Osteocyte (in vitro differentiated cells): ENCODE measurements around the gene GLB1L2. TPM values are rescaled to one million over a fixed set of nuclear protein-coding genes. Genes with fewer than 3 reads are reported as not detected.

ENCODE experiments used
- DNase-seq: peaks from one replicate; pipeline ENCODE4 v3.0.0; 2021; ENCODE audit warnings: mixed read lengths; ENCODE audit not compliant: unreplicated experiment; ENCODE audit errors: extremely low spot score
- H3K27ac Mint-ChIP-seq: one replicate; pipeline ENCODE4 v1.8.0; 2021; ENCODE audit warnings: mild to moderate bottlenecking, mixed read lengths; ENCODE audit not compliant: unreplicated experiment
- H3K27me3 Mint-ChIP-seq: one replicate; pipeline ENCODE4 v1.8.0; 2021; ENCODE audit warnings: mixed read lengths; ENCODE audit not compliant: unreplicated experiment
- H3K36me3 Mint-ChIP-seq: one replicate; pipeline ENCODE4 v1.8.0; 2021; ENCODE audit warnings: mixed read lengths; ENCODE audit not compliant: unreplicated experiment
- H3K4me1 Mint-ChIP-seq: one replicate; pipeline ENCODE4 v1.8.0; 2021; ENCODE audit warnings: mixed read lengths; ENCODE audit not compliant: unreplicated experiment
- H3K4me3 Mint-ChIP-seq: one replicate; pipeline ENCODE4 v1.8.0; 2021; ENCODE audit warnings: mild to moderate bottlenecking, moderate library complexity, mixed read lengths; ENCODE audit not compliant: unreplicated experiment
- H3K9me3 Mint-ChIP-seq: one replicate; pipeline ENCODE4 v1.8.0; 2021; ENCODE audit warnings: mixed read lengths; ENCODE audit not compliant: unreplicated experiment
- total RNA-seq: library from RNA; stranded (reverse); gene quantifications from 2 replicates; pipeline ENCODE4 v1.2.1, GENCODE V29; 2021
- TF ChIP-seq, protein P1 (sequence below): fragments of 200-600 bp; sonication (generic); IDR thresholded peaks from 2 replicates; pipeline ENCODE4 v1.5.0; 2021; ENCODE audit warnings: antibody characterized with exemption, mild to moderate bottlenecking, moderate library complexity

The GLB1L2 gene
- total RNA-seq, 1 donor from 2014 or later, result not detected

DNA sequence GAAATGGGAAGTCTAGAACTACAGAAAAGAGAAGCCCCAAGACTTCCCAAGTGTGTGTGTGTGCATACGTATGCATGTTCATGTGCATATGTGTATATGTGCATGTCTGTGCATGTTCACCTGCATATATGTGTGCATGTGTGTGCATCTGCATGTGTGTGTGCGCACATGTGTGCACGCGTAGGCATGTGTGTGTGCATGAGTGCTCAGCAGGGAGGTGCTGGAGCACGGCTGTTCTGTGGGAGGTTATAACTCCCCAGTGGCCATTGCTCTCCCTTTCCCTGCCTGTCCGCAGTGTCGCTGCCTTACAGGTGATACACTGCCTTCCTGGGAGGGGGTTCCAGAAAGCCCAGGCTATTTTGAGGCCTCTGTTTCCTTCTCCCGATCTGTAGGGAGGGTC lies 50.5 kb downstream of the GLB1L2 start:
- H3K36me3 Mint-ChIP-seq, result no peaks in the 10 kb centered on the region
- no peak overlapping the region for H3K27ac Mint-ChIP-seq
- no peaks in the 10 kb centered on the region for H3K4me1 Mint-ChIP-seq
- H3K27me3 Mint-ChIP-seq, result no peaks in the 10 kb centered on the region
- H3K9me3 Mint-ChIP-seq, result no peaks in the 10 kb centered on the region
- TF ChIP-seq, protein P1, sequence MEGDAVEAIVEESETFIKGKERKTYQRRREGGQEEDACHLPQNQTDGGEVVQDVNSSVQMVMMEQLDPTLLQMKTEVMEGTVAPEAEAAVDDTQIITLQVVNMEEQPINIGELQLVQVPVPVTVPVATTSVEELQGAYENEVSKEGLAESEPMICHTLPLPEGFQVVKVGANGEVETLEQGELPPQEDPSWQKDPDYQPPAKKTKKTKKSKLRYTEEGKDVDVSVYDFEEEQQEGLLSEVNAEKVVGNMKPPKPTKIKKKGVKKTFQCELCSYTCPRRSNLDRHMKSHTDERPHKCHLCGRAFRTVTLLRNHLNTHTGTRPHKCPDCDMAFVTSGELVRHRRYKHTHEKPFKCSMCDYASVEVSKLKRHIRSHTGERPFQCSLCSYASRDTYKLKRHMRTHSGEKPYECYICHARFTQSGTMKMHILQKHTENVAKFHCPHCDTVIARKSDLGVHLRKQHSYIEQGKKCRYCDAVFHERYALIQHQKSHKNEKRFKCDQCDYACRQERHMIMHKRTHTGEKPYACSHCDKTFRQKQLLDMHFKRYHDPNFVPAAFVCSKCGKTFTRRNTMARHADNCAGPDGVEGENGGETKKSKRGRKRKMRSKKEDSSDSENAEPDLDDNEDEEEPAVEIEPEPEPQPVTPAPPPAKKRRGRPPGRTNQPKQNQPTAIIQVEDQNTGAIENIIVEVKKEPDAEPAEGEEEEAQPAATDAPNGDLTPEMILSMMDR, result no peak
- no peak overlapping the region for H3K4me3 Mint-ChIP-seq
- DNase-seq, result no peak

DNA sequence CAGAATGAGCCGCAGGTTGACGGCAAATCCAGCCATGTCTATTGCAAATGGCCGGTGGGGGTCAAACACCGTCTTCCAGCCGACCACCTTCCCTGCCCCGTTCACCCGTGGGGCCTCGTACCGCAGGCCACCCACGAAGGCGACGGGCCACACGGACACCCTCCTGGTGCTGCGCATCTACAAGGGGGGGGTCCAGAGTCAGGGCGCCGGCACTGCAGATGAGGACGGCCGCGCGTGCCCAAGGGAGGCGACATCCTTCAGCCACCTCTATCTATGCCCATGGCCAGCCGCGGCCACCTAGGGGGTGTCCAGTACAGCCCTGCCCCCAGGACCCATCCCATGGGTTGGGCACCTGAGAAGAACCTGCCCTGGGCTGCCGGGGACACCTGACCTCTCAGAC lies 51.0 kb downstream of the GLB1L2 start:
- Mint-ChIP-seq H3K4me3 (no peak overlapping the region), H3K36me3 (no peaks in the 10 kb centered on the region), H3K27me3 (no peaks in the 10 kb centered on the region), H3K4me1 (no peaks in the 10 kb centered on the region), H3K9me3 (no peaks in the 10 kb centered on the region), H3K27ac (no peak overlapping the region)
- TF ChIP-seq, protein P1, result no peak
- DNase-seq, result no peak

DNA sequence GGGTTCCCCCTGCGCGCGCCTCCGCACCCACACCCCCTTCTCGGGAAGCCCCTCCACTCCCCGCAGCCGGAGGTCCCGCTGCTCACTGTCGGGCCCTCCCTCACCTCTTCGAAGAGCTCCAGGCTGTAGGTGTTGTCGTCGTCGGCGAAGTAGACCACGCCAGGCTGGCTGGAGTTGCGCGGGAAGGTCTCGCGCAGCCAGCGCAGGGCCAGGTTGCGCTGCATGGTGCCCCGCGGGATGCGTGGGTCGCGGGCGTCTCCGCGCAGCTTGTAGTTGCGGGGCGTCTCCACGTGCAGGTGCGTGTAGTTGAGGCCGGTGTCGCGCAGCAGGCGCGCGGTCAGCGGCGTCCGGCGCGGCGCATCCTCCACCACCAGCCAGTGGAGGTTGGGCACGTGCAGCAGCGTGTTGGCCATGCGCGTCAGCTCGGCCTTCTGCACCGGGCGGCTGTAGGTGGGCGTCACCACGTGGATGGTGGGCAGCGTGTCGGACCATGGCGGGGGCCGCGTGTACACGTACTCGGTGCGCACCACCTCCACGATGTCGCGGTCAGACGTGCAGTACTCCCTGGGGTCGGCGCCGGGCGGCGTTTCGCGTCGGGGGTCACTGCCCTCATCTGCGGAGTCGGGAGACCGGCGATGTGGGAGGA lies 51.9 kb downstream of the GLB1L2 start:
- H3K27me3 Mint-ChIP-seq, result no peaks in the 10 kb centered on the region
- H3K9me3 Mint-ChIP-seq, result no peaks in the 10 kb centered on the region
- no peak for DNase-seq
- no peaks in the 10 kb centered on the region for H3K4me1 Mint-ChIP-seq
- H3K36me3 Mint-ChIP-seq, result no peaks in the 10 kb centered on the region
- no peak overlapping the region for H3K4me3 Mint-ChIP-seq
- no peak overlapping the region for H3K27ac Mint-ChIP-seq
- TF ChIP-seq, protein P1, result no peak

DNA sequence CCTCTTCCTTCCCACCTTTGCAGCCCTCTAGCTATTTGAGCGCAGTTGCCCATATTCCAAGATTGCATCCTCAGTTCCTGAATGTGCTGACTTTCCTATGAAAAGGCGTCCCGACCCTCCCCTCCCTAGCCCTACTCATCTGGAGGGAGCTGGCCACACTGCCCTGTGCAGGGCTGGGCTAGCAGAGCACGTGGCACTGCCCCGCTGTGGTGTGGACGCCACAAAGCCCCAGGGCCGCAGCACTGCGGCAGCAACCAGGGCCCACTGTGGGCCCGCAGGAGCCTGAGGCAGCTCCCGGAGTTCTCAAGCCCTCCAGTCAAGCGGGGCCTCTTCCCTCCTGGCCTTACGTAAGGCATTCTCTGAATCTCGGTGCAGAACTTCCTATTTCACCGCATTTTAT lies 52.6 kb downstream of the GLB1L2 start:
- TF ChIP-seq, protein P1, result no peak
- no peak overlapping the region for H3K4me3 Mint-ChIP-seq
- no peaks in the 10 kb centered on the region for H3K36me3 Mint-ChIP-seq
- no peaks in the 10 kb centered on the region for H3K9me3 Mint-ChIP-seq
- no peak overlapping the region for H3K27ac Mint-ChIP-seq
- H3K27me3 Mint-ChIP-seq, result no peaks in the 10 kb centered on the region
- no peaks in the 10 kb centered on the region for H3K4me1 Mint-ChIP-seq
- DNase-seq, result no peak

DNA sequence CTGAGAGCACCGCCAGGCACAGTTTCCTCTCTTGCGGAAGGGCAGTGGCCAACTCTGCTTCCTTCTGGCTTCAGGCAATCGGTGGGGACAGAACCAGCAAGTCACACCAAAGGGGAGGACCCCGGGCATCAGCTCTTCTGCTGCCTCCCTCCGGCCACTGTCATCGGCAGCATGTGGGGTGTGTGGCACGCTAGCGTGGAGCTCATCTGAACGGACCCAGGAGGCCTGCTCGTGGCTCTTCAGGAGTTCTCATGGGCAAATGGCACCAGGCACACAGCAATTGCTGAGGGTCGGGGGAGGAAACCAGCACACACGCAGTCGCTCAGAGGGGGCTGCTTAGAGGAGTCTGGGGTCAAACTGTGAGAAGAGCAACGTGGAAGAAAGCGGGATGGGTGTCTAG lies 53.4 kb downstream of the GLB1L2 start:
- Mint-ChIP-seq H3K27me3 (no peaks in the 10 kb centered on the region), H3K4me1 (no peaks in the 10 kb centered on the region), H3K9me3 (no peaks in the 10 kb centered on the region), H3K27ac (no peak overlapping the region), H3K36me3 (no peaks in the 10 kb centered on the region), H3K4me3 (no peak overlapping the region)
- no peak for DNase-seq
- TF ChIP-seq, protein P1, result no peak
